ENCODE measurements around the gene FBXW8.

- TF ChIP-seq CTCF (conservative IDR thresholded peaks at IDR 0.05) (no peak), ZFX (IDR thresholded peaks at IDR 0.05) (no peak)
Observed at GRCh38 chr12:116959845-116960514, 49.2 kb downstream of the FBXW8 start.
